Measurements from ENCODE around the gene PDCD10.

PDCD10 gene

GRCh38 chr3:167694121-167694520 lies 40.6 kb downstream of the PDCD10 start:
- intact Hi-C loops (cut with DNase I): no loop called here
- no peak for DNase-seq

DNA sequence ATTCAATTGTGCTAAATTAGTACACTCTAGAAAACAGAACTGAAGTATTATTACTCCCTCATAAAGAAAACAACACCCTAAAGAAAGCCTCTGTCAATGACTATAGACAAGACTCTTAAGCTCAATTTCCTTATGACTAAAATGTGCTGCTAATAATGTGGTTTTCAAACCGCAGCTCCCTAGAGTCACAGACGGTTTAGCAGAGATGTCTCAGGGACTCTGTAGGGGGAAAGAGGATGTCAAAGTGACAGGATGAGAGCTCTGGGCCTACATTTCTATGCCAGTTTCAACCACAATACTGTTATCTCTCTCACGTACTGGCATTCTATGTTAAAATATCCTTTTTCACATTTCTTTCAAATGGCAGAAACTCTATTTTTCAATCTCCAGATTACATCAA lies 43.3 kb downstream of the PDCD10 start:
- intact Hi-C loops (cut with DNase I): no loop called here
- no peak for DNase-seq

- peak in 1 of 10 donors; percentile 41 for DNase-seq
- intact Hi-C loops (cut with DNase I): loop anchor here (1.0 to 10.0 kb wide), 3 partner anchors 200 to 302 kb away; partner anchors contain the start of gene ZBBX
Observed at GRCh38 chr3:167684388-167684993, 50.2 kb downstream of the PDCD10 start.

- intact Hi-C loops (cut with DNase I): no loop called here
- no peak for DNase-seq
Observed at GRCh38 chr3:167679526-167679925, 55.2 kb downstream of the PDCD10 start.

GRCh38 chr3:167675848-167676247 lies 58.8 kb downstream of the PDCD10 start:
- intact Hi-C loops (cut with DNase I): no loop called here
- DNase-seq: no peak

GRCh38 chr3:167673221-167673620 lies 61.5 kb downstream of the PDCD10 start:
- no peak for DNase-seq
- intact Hi-C loops (cut with DNase I): no loop called here

DNA sequence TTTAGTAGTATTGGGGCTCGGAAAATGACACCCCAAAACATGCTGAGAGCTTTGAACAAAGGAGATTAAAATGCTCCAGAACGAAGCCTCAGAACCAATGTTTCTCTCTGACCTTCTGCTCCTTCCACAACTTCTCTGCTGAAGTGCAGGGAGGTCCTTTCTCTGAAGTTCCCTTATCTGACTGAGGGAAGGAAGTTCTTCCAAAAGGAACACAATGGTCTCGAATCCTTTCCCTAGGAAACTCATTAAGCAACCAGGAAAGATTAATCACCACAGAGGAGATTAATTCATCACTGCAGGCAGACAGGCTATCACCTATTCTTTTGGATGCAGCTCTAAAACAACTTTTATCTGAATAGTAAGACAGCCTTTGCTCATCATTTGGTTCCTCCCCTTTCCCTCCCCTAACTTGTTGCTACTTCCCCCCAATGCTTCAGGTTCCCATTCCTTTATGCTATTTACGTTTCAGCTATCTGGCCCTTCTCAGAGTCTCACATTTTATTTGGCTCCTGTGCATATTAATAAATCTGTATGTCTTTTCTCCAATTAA lies 62.7 kb downstream of the PDCD10 start:
- intact Hi-C loops (cut with DNase I): no loop called here

DNA sequence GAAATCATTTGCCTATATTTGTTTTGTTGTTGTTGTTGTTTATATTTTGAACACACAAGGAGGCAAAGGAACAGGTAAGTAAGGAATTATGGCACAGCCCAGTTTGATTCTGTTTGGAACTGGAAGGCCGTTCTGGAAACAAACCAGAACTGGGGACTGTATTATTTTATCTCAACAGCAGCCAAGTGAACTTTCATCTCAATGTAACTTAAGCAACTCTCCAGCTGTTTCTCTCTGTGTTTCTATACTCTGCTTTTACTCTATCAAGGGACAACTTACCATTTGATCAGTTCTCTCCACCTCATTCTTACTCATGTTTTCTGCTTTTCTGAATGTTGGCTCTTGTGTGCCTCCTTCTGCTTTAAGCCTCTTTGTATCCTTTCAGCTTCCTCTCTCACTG lies 65.0 kb downstream of the PDCD10 start:
- DNase-seq: no peak
- intact Hi-C loops (cut with DNase I): no loop called here

More for the DNA sequence above, 62.7 kb downstream of the PDCD10 start:
- DNase-seq: no peak

DNA sequence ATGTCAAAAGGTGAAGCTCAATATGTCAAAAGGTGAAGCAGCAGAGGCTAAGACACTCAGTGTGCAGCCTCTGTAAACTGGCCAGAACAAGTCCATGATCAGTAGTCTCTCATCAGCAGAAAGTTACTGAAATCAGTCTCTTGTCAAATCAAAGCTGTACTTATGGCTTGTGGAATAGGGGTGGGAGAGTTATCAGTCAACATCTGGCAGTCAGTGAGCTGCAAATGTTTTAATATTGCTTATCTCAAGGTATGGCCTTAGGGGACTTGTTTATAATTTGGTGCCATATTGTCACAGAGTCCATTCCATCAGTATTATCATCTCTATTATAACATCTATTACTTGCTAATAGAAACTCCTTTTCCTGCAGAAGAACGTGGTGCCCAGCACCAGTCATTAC lies 66.0 kb downstream of the PDCD10 start:
- no peak for DNase-seq
- intact Hi-C loops (cut with DNase I): no loop called here

DNA sequence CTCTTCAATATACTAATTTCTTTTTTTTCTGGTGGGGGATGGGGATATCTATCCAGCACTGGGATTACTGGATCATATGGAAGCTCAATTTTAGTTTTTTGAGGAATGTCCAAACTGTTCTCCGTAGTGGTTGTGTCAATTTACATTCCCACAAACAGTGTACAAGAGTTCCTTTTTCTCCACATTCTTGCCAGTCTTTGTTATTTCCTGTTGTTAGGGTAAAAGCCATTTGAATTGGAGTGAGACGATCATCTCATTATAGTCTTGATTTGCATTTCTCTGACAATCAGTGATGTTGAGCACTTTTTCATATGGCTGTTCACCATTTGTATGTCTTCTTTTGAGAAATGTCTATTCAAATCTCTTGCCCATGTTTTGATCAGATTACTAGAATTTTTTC lies 68.1 kb downstream of the PDCD10 start:
- intact Hi-C loops (cut with DNase I): no loop called here
- DNase-seq: no peak

GRCh38 chr3:167662919-167663400 lies 71.7 kb downstream of the PDCD10 start:
- no peak for DNase-seq
- intact Hi-C loops (cut with DNase I): no loop called here

- intact Hi-C loops (cut with DNase I): no loop called here
- DNase-seq: no peak
Observed at GRCh38 chr3:167657684-167658225, 76.9 kb downstream of the PDCD10 start.

GRCh38 chr3:167656821-167657220 lies 77.9 kb downstream of the PDCD10 start:
- DNase-seq: no peak
- intact Hi-C loops (cut with DNase I): no loop called here

DNA sequence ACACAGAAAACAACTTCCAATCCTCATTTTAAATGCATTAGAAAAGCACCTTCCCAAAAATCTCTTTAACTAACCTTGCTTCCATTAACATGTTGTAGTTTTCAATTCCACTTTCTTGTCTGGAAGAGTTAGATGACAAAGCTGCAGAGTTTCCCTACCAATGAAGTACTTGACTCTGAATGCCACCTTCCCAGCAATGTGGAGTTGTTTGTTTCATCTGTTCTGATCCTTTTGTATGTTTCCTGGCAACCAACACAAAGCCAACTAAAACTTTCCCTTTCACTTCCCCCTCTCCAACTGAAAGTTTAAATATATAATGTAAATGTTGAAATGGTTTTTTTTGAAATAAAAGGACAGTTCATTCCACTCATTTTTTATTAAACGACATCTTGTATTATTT lies 80.9 kb downstream of the PDCD10 start, which contains the start of gene WDR49:
WDR49 (minus strand) TSS at position 183 of the 400 bp plus-strand sequence. CDS start 517 bp downstream, outside the sequence.
- no peak for DNase-seq
- intact Hi-C loops (cut with DNase I): no loop called here

- intact Hi-C loops (cut with DNase I): no loop called here
- DNase-seq: no peak
Observed at GRCh38 chr3:167653155-167653554, 81.5 kb downstream of the PDCD10 start.

DNA sequence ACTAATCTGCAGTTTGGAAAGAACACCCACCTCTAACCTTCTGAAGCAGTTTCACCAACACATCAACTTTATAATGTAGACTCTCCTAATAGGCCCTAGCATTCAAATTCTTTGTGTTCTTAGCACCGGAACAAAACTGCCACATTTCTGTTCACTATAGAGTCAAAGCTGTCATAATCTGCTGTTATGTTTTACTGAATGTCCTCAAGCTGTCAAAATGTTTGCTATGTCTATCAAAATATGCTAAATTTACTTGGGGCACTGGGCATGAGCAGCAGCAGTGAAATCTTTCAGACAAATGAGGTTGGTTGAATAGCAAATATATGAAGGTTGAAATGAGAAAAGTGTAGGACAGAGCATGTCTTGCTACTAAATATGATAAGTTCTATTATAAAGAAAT lies 82.9 kb downstream of the PDCD10 start:
- no peak for DNase-seq
- intact Hi-C loops (cut with DNase I): no loop called here

GRCh38 chr3:167650459-167650858 lies 84.2 kb downstream of the PDCD10 start:
- intact Hi-C loops (cut with DNase I): no loop called here
- no peak for DNase-seq

GRCh38 chr3:167649746-167650145 lies 84.9 kb downstream of the PDCD10 start:
- intact Hi-C loops (cut with DNase I): no loop called here
- DNase-seq: no peak

GRCh38 chr3:167644611-167645010 lies 90.1 kb downstream of the PDCD10 start:
- intact Hi-C loops (cut with DNase I): no loop called here
- no peak for DNase-seq

All from posterior cingulate gyrus (tissue), 11 donors.